ENCODE data around the gene SNX13. TPM values are rescaled to one million over a fixed set of nuclear protein-coding genes. Genes with fewer than 3 reads are reported as not detected.

SNX13 gene
- total and polyA plus RNA-seq, 2 of the 4 experiments (the other 2 are of a cell fraction), result 9.0 to 24.9 TPM

- H3K23ac ChIP-seq (ENCODE audit: low read depth, low read length), result no peak overlapping the region
- dilution Hi-C loops (cut with HindIII; ENCODE audit: low sequenced_read_pairs, unreplicated experiment), result no loop called here
- H3K18ac ChIP-seq (ENCODE audit: low read depth, low read length), result no peak overlapping the region
- no peak overlapping the region for H3K9ac ChIP-seq (ENCODE audit: low read depth, low read length)
- no peak overlapping the region for H2AK5ac ChIP-seq (ENCODE audit: low read depth, low read length)
- no peak overlapping the region for H4K5ac ChIP-seq (ENCODE audit: low read depth, low read length)
- H2BK120ac ChIP-seq (ENCODE audit: low read depth, low read length), result no peak overlapping the region
- H2BK5ac ChIP-seq (ENCODE audit: low read depth, low read length, poor library complexity, severe bottlenecking), result no peak overlapping the region
- no peak overlapping the region for H3K56ac ChIP-seq (ENCODE audit: extremely low read depth, insufficient read depth, low read length)
- H3K9me3 ChIP-seq (ENCODE audit: control insufficient read depth, insufficient read depth, low read length), result no peaks in the 10 kb centered on the region
- H3K4me2 ChIP-seq (ENCODE audit: low read depth, low read length), result no peak overlapping the region
- no peak overlapping the region for H3K4ac ChIP-seq (ENCODE audit: low read depth, low read length)
- no peaks in the 10 kb centered on the region for H3K9me1 ChIP-seq (ENCODE audit: insufficient read depth, low read length)
- CTCF ChIA-PET, result no interaction called here
- H3K14ac ChIP-seq (replicated peaks; ENCODE audit: low read depth, low read length), result no peak overlapping the region
- H3K4me3 ChIP-seq (ENCODE audit: insufficient read depth, low read depth, low read length), result no peak overlapping the region
- ATAC-seq (ENCODE audit: low read depth), result no peak
- no peak overlapping the region for H4K8ac ChIP-seq (ENCODE audit: low read depth in 2 of 2, low read length in 2 of 2)
- no peak overlapping the region for H4K91ac ChIP-seq (ENCODE audit: insufficient read depth, low read depth, low read length)
- H3K27me3 ChIP-seq (ENCODE audit: control insufficient read depth, insufficient read depth, low read length), result no peaks in the 10 kb centered on the region
- peaks cover 8 to 12% of the 10 kb centered on the region in 2 experiments; a peak in 3 of 4 replicates for H3K79me1 ChIP-seq (ENCODE audit: low read depth in 1 of 2, low read length in 2 of 2)
- H2BK15ac ChIP-seq (ENCODE audit: low read depth, low read length), result no peak overlapping the region
- H2AK9ac ChIP-seq (replicated peaks; ENCODE audit: low read depth, low read length, poor library complexity), result no peak overlapping the region
- H2AFZ ChIP-seq (replicated peaks; ENCODE audit: low read length, poor library complexity), result no peak overlapping the region
- no peaks in the 10 kb centered on the region for H3K36me3 ChIP-seq (ENCODE audit: control insufficient read depth, insufficient read depth, low read length)
- TF ChIP-seq ELK1 (IDR thresholded peaks at IDR 0.05; ENCODE audit: borderline replicate concordance, low read depth, low read length) (no peak), RAD21 (IDR thresholded peaks at IDR 0.05; ENCODE audit: low read length) (no peak), RCOR1 (IDR thresholded peaks at IDR 0.05; ENCODE audit: insufficient replicate concordance, low read length) (no peak), BHLHE40 (IDR thresholded peaks at IDR 0.05; ENCODE audit: low read depth, low read length) (no peak), RFX5 (IDR thresholded peaks at IDR 0.05; ENCODE audit: low read depth, low read length) (no peak), MAZ (IDR thresholded peaks at IDR 0.05; ENCODE audit: borderline replicate concordance, low read depth, low read length) (no peak), MAFK (IDR thresholded peaks at IDR 0.05; ENCODE audit: low read depth, low read length) (no peak), CEBPB (IDR thresholded peaks at IDR 0.05; ENCODE audit: low read depth, low read length) (no peak), CTCF (conservative IDR thresholded peaks at IDR 0.05; ENCODE audit: low read depth, low read length) (no peak), MXI1 (IDR thresholded peaks at IDR 0.05; ENCODE audit: borderline replicate concordance, low read depth, low read length) (no peak), NFE2L2 (IDR thresholded peaks at IDR 0.05; ENCODE audit: low read depth, low read length) (no peak), CHD1 (IDR thresholded peaks at IDR 0.05; ENCODE audit: low read depth, low read length) (no peak)
- TF ChIP-seq, protein P1, sequence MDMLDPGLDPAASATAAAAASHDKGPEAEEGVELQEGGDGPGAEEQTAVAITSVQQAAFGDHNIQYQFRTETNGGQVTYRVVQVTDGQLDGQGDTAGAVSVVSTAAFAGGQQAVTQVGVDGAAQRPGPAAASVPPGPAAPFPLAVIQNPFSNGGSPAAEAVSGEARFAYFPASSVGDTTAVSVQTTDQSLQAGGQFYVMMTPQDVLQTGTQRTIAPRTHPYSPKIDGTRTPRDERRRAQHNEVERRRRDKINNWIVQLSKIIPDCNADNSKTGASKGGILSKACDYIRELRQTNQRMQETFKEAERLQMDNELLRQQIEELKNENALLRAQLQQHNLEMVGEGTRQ (IDR thresholded peaks at IDR 0.05; ENCODE audit: low read depth, low read length), result no peak
- WGBS, 2 experiments (ENCODE audit: extremely low coverage in 2 of 2, insufficient read length in 1 of 2), result no CpG with 5 or more reads among the region's 1 CpG
- BruUV-seq (replicated peaks), result no TSS peak
- in situ Hi-C loops (cut with MboI; ENCODE audit: low sequenced_read_pairs), result no loop called here
- H4K20me1 ChIP-seq (ENCODE audit: insufficient read depth, low read length), result 0 out of 2 replicates have a peak, but pooled peaks cover 2% of the 10 kb centered on the region
- 0 out of 2 replicates have a peak, but pooled peaks cover 1% of the 10 kb centered on the region for H3K4me1 ChIP-seq (ENCODE audit: control insufficient read depth, insufficient read depth, low read length)
- no peak overlapping the region for H3K27ac ChIP-seq (ENCODE audit: insufficient read depth, low read length)
- POLR2A ChIA-PET (ENCODE audit: unreplicated experiment), result no interaction called here
- no peak overlapping the region for H2BK20ac ChIP-seq (ENCODE audit: low read depth, low read length)
- intact Hi-C loops (cut with micrococcal nuclease), result no loop called here
- DNase-seq, result no peak
Measured at GRCh38 chr7:17944720-17945119, 4.4 kb upstream of the SNX13 start.
